NCI-H82 (cell line): ENCODE data around the gene HLA-C.
"Not testable (repeated sequence)": the region's sequence is repeated elsewhere in the genome, so short reads cannot be mapped to it uniquely, and the experiment has no call there.

Experiments used
- DNase-seq: peaks from one replicate; lab custom pipeline; 2025; lab: John Stamatoyannopoulos, UW

HLA-C gene

DNA sequence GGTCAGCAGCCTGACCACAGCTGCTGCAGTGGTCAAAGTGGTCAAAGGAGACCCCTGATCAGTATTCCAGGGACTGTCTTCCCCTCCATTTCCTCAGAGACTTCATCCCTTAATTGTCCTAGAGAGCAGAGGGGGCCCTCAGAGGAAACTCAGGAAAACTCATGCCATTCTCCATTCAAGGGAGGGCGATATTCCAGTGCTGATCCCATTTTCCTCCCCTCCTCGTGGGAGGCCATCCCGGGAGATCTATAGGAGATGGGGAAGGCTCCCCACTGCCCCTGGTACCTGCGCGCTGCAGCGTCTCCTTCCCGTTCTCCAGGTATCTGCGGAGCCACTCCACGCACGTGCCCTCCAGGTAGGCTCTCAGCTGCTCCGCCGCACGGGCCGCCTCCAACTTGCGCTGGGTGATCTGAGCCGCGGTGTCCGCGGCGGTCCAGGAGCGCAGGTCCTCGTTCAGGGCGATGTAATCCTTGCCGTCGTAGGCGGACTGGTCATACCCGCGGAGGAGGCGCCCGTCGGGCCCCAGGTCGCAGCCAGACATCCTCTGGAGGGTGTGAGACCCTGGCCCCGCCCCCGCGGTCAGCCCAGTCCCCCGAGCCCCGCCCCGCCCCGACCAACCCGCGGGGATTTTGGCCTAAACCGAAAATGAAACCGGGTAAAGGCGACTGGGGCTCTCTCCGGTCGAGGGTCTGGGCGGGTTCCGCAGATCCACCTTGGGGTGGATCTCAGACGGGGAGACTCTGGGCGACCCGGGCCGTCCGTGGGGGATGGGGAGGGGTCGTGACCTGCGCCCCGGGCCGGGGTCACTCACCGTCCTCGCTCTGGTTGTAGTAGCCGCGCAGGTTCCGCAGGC lies 878 bp downstream of the HLA-C start:
- peak; percentile 10 for DNase-seq

GRCh38 chr6:31268836-31269235 lies 3.1 kb downstream of the HLA-C start:
- no peak for DNase-seq

DNA sequence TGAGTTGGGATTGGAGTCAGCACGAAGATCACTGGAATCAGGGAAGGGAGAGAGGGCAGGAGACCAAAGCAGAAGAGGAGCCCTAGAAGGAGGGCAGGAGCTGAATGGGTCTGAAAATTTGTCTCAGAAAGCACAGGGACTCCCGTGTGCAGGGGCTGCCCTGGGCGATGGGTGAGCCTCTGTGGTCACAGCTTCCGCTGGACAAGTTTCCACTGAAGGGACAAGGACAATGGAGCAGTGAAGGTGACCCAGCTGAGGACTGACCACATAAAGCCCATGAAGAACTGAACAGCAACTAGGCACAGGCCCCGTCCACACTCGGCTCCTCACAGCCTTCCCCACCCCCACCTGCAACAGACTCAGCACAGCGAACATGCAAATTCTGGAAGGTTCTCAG lies 3.5 kb downstream of the HLA-C start:
- DNase-seq = no peak

DNA sequence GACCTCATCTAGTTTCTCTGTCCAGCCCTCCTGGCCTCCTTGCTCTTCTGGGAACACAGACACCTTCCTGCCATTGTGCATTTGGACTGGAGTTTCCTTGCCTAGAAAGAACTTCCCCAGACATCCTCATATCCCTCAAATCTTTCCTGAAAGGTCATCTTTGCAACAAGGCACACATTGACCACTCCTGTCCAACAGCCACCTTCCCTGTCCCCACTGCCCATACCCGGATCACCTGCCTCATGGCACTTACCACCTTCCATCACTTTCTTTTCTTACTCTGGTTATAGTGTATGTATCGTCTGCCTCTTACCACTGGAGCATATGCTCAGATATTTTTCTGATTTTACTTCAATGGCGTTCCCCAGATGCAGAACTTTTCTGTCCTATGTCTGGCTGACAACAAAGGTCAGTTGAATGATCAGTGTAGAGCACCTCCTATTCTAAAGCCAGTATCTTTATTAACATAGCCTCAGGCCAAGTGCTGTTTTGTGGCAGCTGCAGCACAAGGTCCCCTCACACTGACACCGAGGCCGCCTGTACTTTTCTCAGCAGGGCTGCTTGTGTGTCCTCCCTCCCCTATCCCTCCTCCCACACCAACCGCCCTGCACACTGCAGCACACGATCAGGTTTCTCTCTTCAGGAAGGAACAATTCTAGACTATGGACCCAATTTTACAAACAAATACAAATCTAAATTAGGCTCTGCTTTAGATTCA lies 4.1 kb downstream of the HLA-C start:
- no peak for DNase-seq

DNA sequence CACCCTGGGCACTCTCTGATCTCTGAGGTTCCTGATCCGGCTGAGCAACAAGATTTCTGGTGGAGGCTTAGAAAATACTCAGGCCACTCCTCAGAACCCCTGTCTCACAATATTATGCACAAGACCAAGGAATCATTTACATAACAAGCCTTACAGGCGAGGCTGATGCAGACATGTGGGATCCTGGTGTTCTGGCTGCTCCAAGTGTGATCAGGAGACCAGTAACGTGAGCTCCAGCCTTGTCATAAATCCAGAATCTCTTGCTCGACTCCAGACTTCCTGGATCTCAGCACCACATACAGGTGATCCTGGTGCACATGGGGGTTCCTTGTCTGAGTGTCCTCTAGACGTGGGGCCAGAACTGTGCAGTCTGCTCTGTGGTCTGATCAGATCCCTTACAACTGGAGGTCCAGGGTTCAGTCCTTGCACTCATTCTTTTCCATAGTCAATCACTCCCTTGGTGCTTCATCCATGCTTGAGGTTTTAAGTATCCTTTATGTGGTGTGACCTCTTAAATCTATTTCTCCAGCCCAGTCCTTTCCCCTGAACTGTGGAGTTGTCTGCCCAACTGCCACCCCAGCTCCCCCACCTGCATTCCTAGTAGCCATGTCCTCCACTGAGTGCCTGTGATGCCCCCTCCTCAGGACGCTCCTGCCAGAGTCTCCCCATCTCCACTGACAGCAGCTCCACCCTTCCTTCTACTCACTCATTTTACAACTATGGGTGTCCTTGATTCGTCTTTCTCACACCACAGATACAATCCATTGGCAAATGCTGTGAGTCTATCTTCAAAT lies 5.1 kb downstream of the HLA-C start:
- DNase-seq = no peak

DNA sequence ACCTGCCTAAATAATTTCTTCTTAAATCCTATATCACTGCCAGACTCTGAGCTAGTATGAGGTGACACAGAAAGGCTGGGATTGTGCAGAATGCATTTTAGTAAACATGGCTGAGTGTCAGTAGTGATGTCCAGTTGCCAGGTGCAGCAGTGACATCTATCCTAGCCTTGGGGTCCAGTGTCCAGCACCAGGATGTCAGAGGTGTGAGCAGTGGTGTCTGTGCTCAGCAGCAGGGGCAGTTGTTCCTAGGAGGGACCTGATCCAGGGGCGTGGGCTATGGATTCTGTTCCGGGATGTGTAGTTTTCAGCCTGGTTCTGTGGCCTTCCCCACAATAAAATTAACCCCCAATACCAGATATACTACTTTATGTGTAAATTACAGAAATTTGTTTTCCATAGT lies 6.0 kb downstream of the HLA-C start:
- no peak for DNase-seq

DNA sequence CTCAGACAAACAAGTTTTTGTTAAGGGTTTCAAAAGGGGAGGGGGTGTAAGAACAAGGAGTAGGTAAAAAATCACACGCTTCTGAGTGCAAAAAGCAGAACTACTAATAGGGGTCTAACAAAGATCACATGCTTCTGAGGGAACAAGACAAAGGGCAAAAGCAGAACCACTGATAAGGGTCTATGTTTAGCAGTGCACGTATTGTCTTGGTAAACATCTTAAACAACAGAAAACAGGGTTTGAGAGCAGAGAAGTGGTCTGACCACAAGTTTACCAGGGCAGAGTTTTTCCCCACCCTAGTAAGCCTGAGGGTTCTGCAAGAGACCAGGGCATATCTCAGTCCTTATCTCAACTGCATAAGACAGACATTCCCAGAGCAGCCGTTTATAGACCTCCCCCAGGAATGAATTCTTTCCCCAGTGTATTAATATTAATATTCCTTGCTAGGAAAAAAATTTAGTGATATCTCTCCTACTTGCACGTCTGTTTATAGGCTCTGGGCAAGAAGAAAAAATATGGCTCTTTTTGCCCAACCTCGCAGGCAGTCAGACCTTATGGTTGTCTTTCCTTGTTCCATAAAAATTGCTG lies 8.5 kb downstream of the HLA-C start:
- DNase-seq = not testable (repeated sequence)

DNA sequence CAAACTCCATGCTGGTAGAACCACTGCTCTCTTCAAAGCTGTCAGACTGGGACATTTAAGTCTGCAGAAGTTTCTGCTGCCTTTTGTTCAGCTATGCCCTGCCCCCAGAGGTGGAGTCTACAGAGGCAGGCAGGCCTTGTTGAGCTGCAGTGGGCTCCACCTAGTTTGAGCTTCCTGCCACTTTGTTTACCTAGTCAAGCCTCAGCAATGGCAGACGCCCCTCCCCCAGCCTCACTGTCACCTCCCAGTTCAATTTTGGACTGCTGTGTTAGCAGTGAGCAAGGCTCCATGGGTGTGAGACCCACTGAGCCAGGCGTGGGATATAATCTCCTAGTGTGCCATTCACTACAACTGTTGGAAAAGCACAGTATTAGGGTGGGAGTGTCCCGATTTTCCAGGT lies 11.9 kb downstream of the HLA-C start:
- not testable (repeated sequence) for DNase-seq

- no peak for DNase-seq
Observed at GRCh38 chr6:31252625-31253024, 19.3 kb downstream of the HLA-C start.

GRCh38 chr6:31251261-31251660 lies 20.6 kb downstream of the HLA-C start:
- no peak for DNase-seq

DNA sequence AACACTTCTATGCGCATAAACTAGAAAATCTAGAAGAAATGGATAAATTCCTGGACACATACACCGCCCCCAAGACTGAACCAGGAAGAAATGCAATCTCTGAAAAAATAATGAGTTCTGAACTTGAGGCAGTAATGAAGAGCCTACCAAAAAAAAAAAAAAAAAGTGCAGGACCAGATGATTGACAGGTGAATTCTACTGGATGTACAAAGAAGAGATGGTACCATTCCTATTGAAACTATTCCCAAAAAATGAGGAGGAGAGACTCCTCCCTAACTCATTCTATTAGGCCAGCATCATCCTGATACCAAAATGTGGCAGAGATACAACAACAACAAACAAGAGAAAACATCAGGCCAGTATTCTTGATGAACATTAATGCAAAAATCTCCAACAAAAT lies 22.7 kb downstream of the HLA-C start:
- no peak for DNase-seq

GRCh38 chr6:31247813-31248212 lies 24.1 kb downstream of the HLA-C start:
- no peak for DNase-seq

- no peak for DNase-seq
Observed at GRCh38 chr6:31246051-31246521, 25.8 kb downstream of the HLA-C start.

- DNase-seq = no peak
Observed at GRCh38 chr6:31243508-31243907, 28.4 kb downstream of the HLA-C start.

- no peak for DNase-seq
Observed at GRCh38 chr6:31239854-31240253, 32.0 kb downstream of the HLA-C start.

- not testable (repeated sequence) for DNase-seq
Observed at GRCh38 chr6:31234101-31234500, 37.8 kb downstream of the HLA-C start.

DNA sequence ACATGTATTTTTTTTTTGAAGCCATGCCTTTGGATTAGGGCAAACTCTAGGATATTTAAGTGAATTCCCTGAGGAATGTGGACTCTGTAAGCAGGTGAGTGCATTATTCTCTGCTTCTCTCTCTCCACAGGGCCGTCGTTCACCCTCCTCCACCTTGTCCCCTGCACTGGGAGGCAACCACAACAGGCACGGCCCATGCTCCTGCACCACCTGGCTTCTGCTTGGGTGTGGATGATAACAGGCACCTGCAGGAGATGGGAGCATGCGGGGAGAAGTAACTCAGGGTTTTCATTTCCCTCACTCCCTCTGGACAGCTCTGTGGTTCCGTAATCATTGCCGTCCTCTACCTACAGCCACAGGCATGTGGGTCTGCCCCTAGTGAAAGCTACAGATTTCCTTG lies 43.4 kb downstream of the HLA-C start:
- no peak for DNase-seq

DNA sequence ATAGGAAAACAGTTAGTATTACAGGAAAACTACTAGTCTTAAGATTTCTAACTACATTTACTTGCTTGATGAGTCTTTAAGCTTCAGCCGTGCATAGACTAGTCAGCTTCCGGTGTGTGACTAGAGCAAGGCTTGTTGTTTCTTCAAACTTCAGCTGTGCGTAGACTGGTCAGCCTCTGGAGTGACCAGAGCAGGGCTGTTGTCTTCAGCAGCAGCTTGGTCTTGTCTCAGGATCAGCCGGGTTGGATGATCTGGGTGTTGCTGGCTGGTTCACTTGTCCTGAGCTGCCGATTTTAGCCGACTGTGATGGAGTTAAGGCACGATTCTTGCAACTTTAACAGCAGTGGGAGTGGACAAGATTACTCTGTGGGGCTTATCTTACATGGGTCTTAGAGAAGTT lies 44.7 kb downstream of the HLA-C start:
- no peak for DNase-seq

- DNase-seq = no peak
Observed at GRCh38 chr6:31225735-31226134, 46.2 kb downstream of the HLA-C start.

DNA sequence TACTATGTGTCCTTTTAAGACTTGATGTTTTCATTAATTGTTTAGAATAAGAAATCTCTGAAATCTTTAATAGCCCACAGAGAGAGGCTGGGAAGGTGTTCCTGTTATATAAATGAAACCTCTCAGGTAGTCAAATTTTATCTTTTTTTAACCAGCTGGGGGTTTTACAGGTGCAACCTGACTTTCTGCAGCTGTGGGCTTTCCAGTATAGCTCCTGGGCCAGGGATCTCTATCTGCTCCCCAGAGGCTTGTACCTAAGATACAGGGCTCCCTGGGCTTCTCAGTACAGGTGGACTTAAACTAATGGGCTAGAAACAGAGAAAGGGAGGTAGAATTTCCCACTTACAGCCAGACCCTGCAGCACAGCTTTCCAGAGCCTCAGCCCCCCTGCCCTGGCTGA lies 49.4 kb downstream of the HLA-C start:
- DNase-seq = no peak
